Endothelial cell of umbilical vein (primary cell): ENCODE measurements around the gene KAT2A. TPM values are rescaled to one million over a fixed set of nuclear protein-coding genes. Genes with fewer than 3 reads are reported as not detected.

ENCODE experiments used
- BruUV-seq: library from RNA; stranded (reverse); fragments of 400-500 nt; replicated peaks from 2 replicates; lab custom pipeline; 2021; lab: Mats Ljungman, UMichigan
- CTCF ChIA-PET: fragments of 300-600, 350-600 bp; sonication (Branson Sonifier 250); formaldehyde crosslinking; loops from one replicate; lab custom pipeline; 2021; ENCODE audit warnings: antibody characterized with exemption, inconsistent platforms; lab: Charles Lee
- POLR2A ChIA-PET: fragments of 300-600, 350-600 bp; sonication (Branson Sonifier 250); formaldehyde crosslinking; loops from one replicate; lab custom pipeline; 2021; ENCODE audit warnings: antibody characterized with exemption, inconsistent platforms; lab: Charles Lee
- DNase-seq: peaks from one replicate; pipeline ENCODE4 v3.0.0-alpha.2; 2011; ENCODE audit warnings: low read depth, low spot score
- FAIRE-seq: peaks from 2 replicates; lab custom pipeline; 2011; peaks lifted over from hg19 to GRCh38; lab: Jason Lieb, UNC
- H2AFZ ChIP-seq: 2 replicates; pipeline ENCODE4 v1.6.0; 2012; ENCODE audit warnings: low read depth, low read length, control low read depth, inconsistent platforms
- H3K27ac ChIP-seq: 2 replicates; pipeline ENCODE4 v1.5.1; 2011; ENCODE audit warnings: low read depth, mild to moderate bottlenecking, control low read depth, low read length, moderate library complexity; ENCODE audit not compliant: insufficient read depth
- H3K27me3 ChIP-seq, 2 experiments: 2 replicates each; pipeline versions ENCODE4 v1.6.0 to v1.6.1; 2011; ENCODE audit warnings: low read length in 2 of 2, mixed read lengths in 1 of 2; ENCODE audit not compliant: control insufficient read depth in 2 of 2, insufficient read depth in 2 of 2
- H3K36me3 ChIP-seq, 2 experiments: 2 replicates in 1 of 2; 3 replicates in 1 of 2; pipeline ENCODE4 v1.5.1; 2011; ENCODE audit warnings: low read length in 2 of 2, mild to moderate bottlenecking in 1 of 2, moderate library complexity in 1 of 2; ENCODE audit not compliant: control insufficient read depth in 2 of 2, insufficient read depth in 2 of 2; ENCODE audit errors: extremely low read depth in 1 of 2
- H3K4me1 ChIP-seq: 3 replicates; pipeline ENCODE4 v1.5.1; 2011; ENCODE audit warnings: mild to moderate bottlenecking, low read length; ENCODE audit not compliant: control insufficient read depth, insufficient read depth; ENCODE audit errors: extremely low read depth
- H3K4me2 ChIP-seq: 2 replicates; pipeline ENCODE4 v1.6.1; 2011; ENCODE audit warnings: low read length, control low read depth, mixed read lengths; ENCODE audit not compliant: insufficient read depth
- H3K4me3 ChIP-seq, 3 experiments: fragments of 200-600 bp in 1 of 3; sonication (generic), shearing (Covaris generic) in 1 of 3; replicated peaks in 1 of 3; 2 replicates each; pipeline ENCODE4 v1.5.1; 2011 to 2016; ENCODE audit warnings: control low read depth in 3 of 3, low read length in 3 of 3, mild to moderate bottlenecking in 2 of 3, inconsistent platforms in 1 of 3, low read depth in 1 of 3, moderate library complexity in 1 of 3; ENCODE audit not compliant: insufficient read depth in 1 of 3
- H3K79me2 ChIP-seq: 2 replicates; pipeline ENCODE4 v1.6.0; 2012; ENCODE audit warnings: low read length, inconsistent platforms; ENCODE audit not compliant: control insufficient read depth, insufficient read depth
- H3K9ac ChIP-seq: replicated peaks from 2 replicates; pipeline ENCODE3; 2011; ENCODE audit warnings: low read length, control low read depth; ENCODE audit not compliant: insufficient read depth; ENCODE audit errors: extremely low read depth
- H3K9me1 ChIP-seq: replicated peaks from 3 replicates; pipeline ENCODE4 v1.6.0; 2011; ENCODE audit warnings: mild to moderate bottlenecking, low read length; ENCODE audit not compliant: control insufficient read depth, insufficient read depth; ENCODE audit errors: extremely low read depth
- H3K9me3 ChIP-seq: replicated peaks from 2 replicates; pipeline ENCODE4 v1.5.1; 2012; ENCODE audit warnings: low read length, inconsistent platforms; ENCODE audit not compliant: control insufficient read depth, insufficient read depth
- H4K20me1 ChIP-seq: replicated peaks from 2 replicates; pipeline ENCODE3; 2011; ENCODE audit warnings: mild to moderate bottlenecking, low read length; ENCODE audit not compliant: control insufficient read depth, insufficient read depth; ENCODE audit errors: extremely low read depth
- EZH2 ChIP-seq: IDR thresholded peaks from 2 replicates; pipeline ENCODE4 v1.6.1; 2012; ENCODE audit warnings: borderline replicate concordance, low read depth, mild to moderate bottlenecking, moderate library complexity, low read length, inconsistent platforms; ENCODE audit not compliant: severe bottlenecking
- FOS ChIP-seq: IDR thresholded peaks from 2 replicates; pipeline ENCODE4 v1.6.1; 2011; ENCODE audit warnings: mild to moderate bottlenecking, low read length, moderate library complexity, borderline replicate concordance; ENCODE audit not compliant: insufficient read depth
- GATA2 ChIP-seq: IDR thresholded peaks from 2 replicates; pipeline ENCODE4 v1.7.0; 2011; ENCODE audit warnings: low read depth, mild to moderate bottlenecking, moderate library complexity, mixed read lengths, low read length; ENCODE audit not compliant: insufficient read length, insufficient read depth
- JUN ChIP-seq: IDR thresholded peaks from 2 replicates; pipeline ENCODE4 v1.6.1; 2011; ENCODE audit warnings: borderline replicate concordance, low read depth; ENCODE audit not compliant: insufficient read length, insufficient read depth
- MYC ChIP-seq: IDR thresholded peaks from one replicate; pipeline ENCODE4 v1.6.1; 2011; ENCODE audit warnings: mild to moderate bottlenecking, low read depth, low read length
- POLR2A ChIP-seq: IDR thresholded peaks from 2 replicates; pipeline ENCODE4 v1.6.1; 2012; ENCODE audit warnings: low read depth, mild to moderate bottlenecking, control low read depth, low read length
- POLR2AphosphoS5 ChIP-seq: IDR thresholded peaks from 2 replicates; pipeline ENCODE4 v1.6.1; 2012; ENCODE audit warnings: low read depth, mild to moderate bottlenecking, control low read depth, low read length, moderate library complexity; ENCODE audit not compliant: insufficient read depth
- dilution Hi-C: fragments of 300-500 bp; cut with MboI; formaldehyde crosslinking; loops from one replicate; pipeline ENCODE4 v1.15.0; 2019; ENCODE audit warnings: low sequenced_read_pairs; ENCODE audit not compliant: extremely low pct_ligation_motif_present
- intact Hi-C: fragments of 100-400 bp; cut with micrococcal nuclease; formaldehyde crosslinking; loops from one replicate; pipeline ENCODE4 v1.10.0; 2022
- polyA plus RNA-seq, 4 experiments: library from polyadenylated mRNA; depleted of rRNA in 3 of 4; stranded (reverse) in 3 of 4; unstranded in 1 of 4; fragments of >200 nt; gene quantifications; 2 replicates each; pipeline versions ENCODE4 v1.2.1 to v1.2.3, GENCODE V29; 2011 to 2012; ENCODE audit warnings: missing spikeins in 1 of 4
- total RNA-seq: library from RNA; stranded (reverse); gene quantifications from 2 replicates; pipeline ENCODE4 v1.2.3, GENCODE V29; 2021
- TF ChIP-seq, protein P1 (sequence below): IDR thresholded peaks from 2 replicates; pipeline ENCODE4 v1.6.1; 2011; ENCODE audit not compliant: insufficient read depth, insufficient read length
- TF ChIP-seq, protein P2 (sequence below), 2 donors: IDR thresholded peaks; 1 replicate in 1 of 2; 2 replicates in 1 of 2; pipeline ENCODE4 v1.5.1; 2011; ENCODE audit warnings: low read length in 2 of 2, mild to moderate bottlenecking in 2 of 2, moderate library complexity in 2 of 2, control low read depth in 1 of 2, inconsistent platforms in 1 of 2, low read depth in 1 of 2; ENCODE audit not compliant: insufficient read depth in 1 of 2; ENCODE audit errors: extremely low read depth in 1 of 2

Gene KAT2A
- total and polyA plus RNA-seq, 2 donors (not counting 3 experiments of a cell fraction or from before 2014, with no cell fraction given): 32.9 to 33.4 TPM

DNA sequence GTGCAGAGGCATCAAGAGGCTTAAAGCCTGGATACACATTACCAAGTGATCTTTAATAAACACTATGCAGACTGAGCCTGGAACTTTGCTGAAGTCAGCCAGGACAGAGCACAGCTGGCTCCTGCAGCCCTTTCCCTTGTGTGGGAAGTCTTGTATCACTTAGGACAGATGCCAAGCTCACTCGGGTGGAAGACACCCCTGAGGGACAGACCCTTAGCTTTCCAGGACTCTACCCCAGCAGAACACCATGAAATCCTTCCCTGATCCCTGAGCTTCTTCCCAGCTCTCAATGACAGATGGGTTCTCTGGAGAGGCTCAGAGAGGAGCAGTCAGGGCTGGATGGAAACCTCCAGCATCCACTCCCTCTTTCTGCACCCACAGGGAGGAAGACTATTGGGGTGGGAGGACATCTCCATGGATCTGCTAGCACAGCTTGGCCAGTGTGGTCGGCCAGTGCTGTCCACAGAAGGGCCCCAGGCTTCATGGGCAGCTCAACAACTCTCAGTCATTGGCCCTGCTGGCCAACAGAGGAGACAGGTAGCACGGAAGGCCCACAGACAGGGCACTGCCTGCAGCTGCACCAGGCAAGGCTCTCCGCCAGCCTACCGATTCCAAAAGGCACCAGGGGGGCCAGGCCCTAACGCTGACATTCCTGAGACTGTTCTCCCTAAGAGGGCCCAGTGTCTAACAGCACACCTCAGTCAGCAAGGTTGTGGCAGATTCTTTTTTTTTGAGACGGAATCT, 17.8 kb upstream of the KAT2A start:
- Histone ChIP-seq H3K9me3 (no peaks in the 10 kb centered on the region), H3K9ac (no peak overlapping the region), H3K27ac (no peak overlapping the region), H4K20me1 (no peaks in the 10 kb centered on the region), H3K9me1 (no peaks in the 10 kb centered on the region), H3K36me3 (peaks cover 0 to 13% of the 10 kb centered on the region in 2 experiments), H3K4me3 (no peak overlapping the region), H3K4me1 (peaks cover 30% of the 10 kb centered on the region), H3K79me2 (peaks cover 94% of the 10 kb centered on the region), H3K4me2 (no peak overlapping the region), H3K27me3 (no peaks in the 10 kb centered on the region), H2AFZ (no peak overlapping the region)
- FAIRE-seq (peak; percentile 26), DNase-seq (no peak)
- CTCF ChIA-PET: interaction anchor here (1.6 to 2.3 kb wide), 3 partner anchors 15 to 83 kb away, joined by 3 to 6 read pairs (median 6); partner anchors contain the start of gene KAT2A
- no peak for TF ChIP-seq FOS
- TF ChIP-seq GATA2: no peak
- TF ChIP-seq JUN: no peak
- TF ChIP-seq POLR2AphosphoS5: no peak
- no peak for TF ChIP-seq EZH2
- no peak for TF ChIP-seq MYC
- TF ChIP-seq, protein P1, sequence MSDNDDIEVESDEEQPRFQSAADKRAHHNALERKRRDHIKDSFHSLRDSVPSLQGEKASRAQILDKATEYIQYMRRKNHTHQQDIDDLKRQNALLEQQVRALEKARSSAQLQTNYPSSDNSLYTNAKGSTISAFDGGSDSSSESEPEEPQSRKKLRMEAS: no peak
- TF ChIP-seq, protein P2, sequence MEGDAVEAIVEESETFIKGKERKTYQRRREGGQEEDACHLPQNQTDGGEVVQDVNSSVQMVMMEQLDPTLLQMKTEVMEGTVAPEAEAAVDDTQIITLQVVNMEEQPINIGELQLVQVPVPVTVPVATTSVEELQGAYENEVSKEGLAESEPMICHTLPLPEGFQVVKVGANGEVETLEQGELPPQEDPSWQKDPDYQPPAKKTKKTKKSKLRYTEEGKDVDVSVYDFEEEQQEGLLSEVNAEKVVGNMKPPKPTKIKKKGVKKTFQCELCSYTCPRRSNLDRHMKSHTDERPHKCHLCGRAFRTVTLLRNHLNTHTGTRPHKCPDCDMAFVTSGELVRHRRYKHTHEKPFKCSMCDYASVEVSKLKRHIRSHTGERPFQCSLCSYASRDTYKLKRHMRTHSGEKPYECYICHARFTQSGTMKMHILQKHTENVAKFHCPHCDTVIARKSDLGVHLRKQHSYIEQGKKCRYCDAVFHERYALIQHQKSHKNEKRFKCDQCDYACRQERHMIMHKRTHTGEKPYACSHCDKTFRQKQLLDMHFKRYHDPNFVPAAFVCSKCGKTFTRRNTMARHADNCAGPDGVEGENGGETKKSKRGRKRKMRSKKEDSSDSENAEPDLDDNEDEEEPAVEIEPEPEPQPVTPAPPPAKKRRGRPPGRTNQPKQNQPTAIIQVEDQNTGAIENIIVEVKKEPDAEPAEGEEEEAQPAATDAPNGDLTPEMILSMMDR (IDR thresholded peaks at IDR 0.05; ENCODE audit: extremely low read depth in 1 of 2, insufficient read depth in 1 of 2, low read depth in 1 of 2, low read length in 2 of 2): no peak
- no peak for TF ChIP-seq POLR2A
- POLR2A ChIA-PET: no interaction called here
- BruUV-seq: no TSS peak
- dilution Hi-C loops: no loop called here
- intact Hi-C loops: loop anchor here (10.0 kb wide), 2 partner anchors 136 to 386 kb away; partner anchors contain the start of gene STAT5B
